HepG2 (cell line): ENCODE results near the gene ORMDL3. TPM values are rescaled to one million over a fixed set of nuclear protein-coding genes. Genes with fewer than 3 reads are reported as not detected.

ENCODE experiments used
- CEBPG ChIP-seq: IDR thresholded peaks from 2 replicates; pipeline ENCODE4 v1.6.1; 2016
- FOXP1 ChIP-seq, 2 experiments: fragments of 450-650 bp in 1 of 2; IDR thresholded peaks; 2 replicates each; pipeline ENCODE4 v1.6.1; 2017 to 2018; ENCODE audit warnings: antibody characterized with exemption in 1 of 2
- GPBP1L1 ChIP-seq: sonication (generic); formaldehyde crosslinking; IDR thresholded peaks from 2 replicates; pipeline ENCODE4 v1.5.0; 2020; ENCODE audit warnings: mild to moderate bottlenecking, missing genetic modification reagents
- HMG20A ChIP-seq: IDR thresholded peaks from 2 replicates; pipeline ENCODE4 v1.6.1; 2016; ENCODE audit warnings: borderline replicate concordance
- IKZF4 ChIP-seq: sonication (generic); formaldehyde crosslinking; IDR thresholded peaks from 2 replicates; pipeline ENCODE4 v1.5.1; 2020; ENCODE audit warnings: borderline replicate concordance, mild to moderate bottlenecking, low read depth, missing genetic modification reagents; ENCODE audit errors: not compliant biosample characterization
- MIER2 ChIP-seq: IDR thresholded peaks from 2 replicates; pipeline ENCODE4 v1.6.1; 2016; ENCODE audit warnings: missing biosample characterization, missing genetic modification reagents
- NCOR1 ChIP-seq: fragments of 200-600 bp; sonication (generic); IDR thresholded peaks from 2 replicates; pipeline ENCODE4 v1.7.0; 2017; ENCODE audit warnings: antibody characterized with exemption, low read length, borderline replicate concordance
- NR2F1 ChIP-seq, 2 experiments: fragments of 450-650 bp in 1 of 2; formaldehyde crosslinking in 1 of 2; IDR thresholded peaks; 2 replicates each; pipeline versions ENCODE4 v1.5.0 to v1.6.1; 2016 to 2020; ENCODE audit warnings: mild to moderate bottlenecking in 1 of 2, missing compliant biosample characterization in 1 of 2, missing genetic modification reagents in 1 of 2, moderate library complexity in 1 of 2
- SALL2 ChIP-seq: sonication (generic); formaldehyde crosslinking; IDR thresholded peaks from 2 replicates; pipeline ENCODE4 v1.8.1; 2023; ENCODE audit warnings: mild to moderate bottlenecking, missing genetic modification reagents, inconsistent platforms
- SRY ChIP-seq: sonication (generic); formaldehyde crosslinking; IDR thresholded peaks from 2 replicates; pipeline ENCODE4 v1.8.0; 2022; ENCODE audit warnings: mild to moderate bottlenecking, missing genetic modification reagents
- THAP9 ChIP-seq: sonication (generic); formaldehyde crosslinking; IDR thresholded peaks from 2 replicates; pipeline ENCODE4; 2020; ENCODE audit warnings: missing genetic modification reagents, mild to moderate bottlenecking, borderline replicate concordance
- ZFP37 ChIP-seq: sonication (generic); formaldehyde crosslinking; IDR thresholded peaks from 2 replicates; pipeline ENCODE4 v1.4.0; 2020; ENCODE audit warnings: missing genetic modification reagents, borderline replicate concordance
- ZMAT5 ChIP-seq: sonication (generic); formaldehyde crosslinking; IDR thresholded peaks from 2 replicates; pipeline ENCODE4 v1.5.0; 2020; ENCODE audit warnings: mild to moderate bottlenecking, low read depth, missing genetic modification reagents, borderline replicate concordance
- ZNF138 ChIP-seq: sonication (generic); formaldehyde crosslinking; IDR thresholded peaks from 2 replicates; pipeline ENCODE4 v1.5.0; 2020; ENCODE audit warnings: mild to moderate bottlenecking, low read depth, missing genetic modification reagents
- ZNF256 ChIP-seq: sonication (generic); formaldehyde crosslinking; conservative IDR thresholded peaks from 2 replicates; pipeline ENCODE4 v1.4.0; 2020; ENCODE audit warnings: missing genetic modification reagents
- ZNF33A ChIP-seq: sonication (generic); formaldehyde crosslinking; IDR thresholded peaks from 2 replicates; pipeline ENCODE4 v1.5.1; 2020; ENCODE audit warnings: missing genetic modification reagents, mild to moderate bottlenecking, moderate library complexity, borderline replicate concordance
- ZNF558 ChIP-seq: sonication (generic); formaldehyde crosslinking; IDR thresholded peaks from 2 replicates; pipeline ENCODE4 v1.9.0; 2022; ENCODE audit warnings: mild to moderate bottlenecking, missing genetic modification reagents, borderline replicate concordance
- polyA plus RNA-seq, 8 experiments: library from polyadenylated mRNA; depleted of rRNA in 3 of 8; stranded (reverse) in 7 of 8; unstranded in 1 of 8; fragments of >200 nt; fragmentation: Illumina TruSeq in 4 of 8; extraction: Trizol in 4 of 8; gene quantifications; 2 replicates each; pipeline versions ENCODE4 v1.2.1 to v1.2.3, GENCODE V29; 2011 to 2016; ENCODE audit warnings: low read depth in 4 of 8, missing spikeins in 1 of 8, mixed read lengths in 1 of 8; ENCODE audit not compliant: insufficient read depth in 1 of 8
- total RNA-seq, 5 experiments: library from RNA; depleted of rRNA; stranded (reverse); fragments of >200 nt; fragmentation: Illumina TruSeq; extraction: Trizol; gene quantifications; 2 replicates each; pipeline ENCODE4 v1.2.3, GENCODE V29; 2016; ENCODE audit warnings: low read depth in 1 of 5
- TF ChIP-seq, protein P1 (sequence below): sonication (generic); formaldehyde crosslinking; conservative IDR thresholded peaks from 2 replicates; pipeline ENCODE4 v1.4.0; 2020; ENCODE audit warnings: missing genetic modification reagents
- TF ChIP-seq, protein P2 (sequence below): sonication (generic); formaldehyde crosslinking; IDR thresholded peaks from 2 replicates; pipeline ENCODE4 v1.4.0; 2020; ENCODE audit warnings: missing genetic modification reagents

ORMDL3 gene
- total and polyA plus RNA-seq, 2 of the 13 experiments (the other 11 are each of a cell fraction or from before 2014, with no cell fraction given): 181 to 384 TPM

DNA sequence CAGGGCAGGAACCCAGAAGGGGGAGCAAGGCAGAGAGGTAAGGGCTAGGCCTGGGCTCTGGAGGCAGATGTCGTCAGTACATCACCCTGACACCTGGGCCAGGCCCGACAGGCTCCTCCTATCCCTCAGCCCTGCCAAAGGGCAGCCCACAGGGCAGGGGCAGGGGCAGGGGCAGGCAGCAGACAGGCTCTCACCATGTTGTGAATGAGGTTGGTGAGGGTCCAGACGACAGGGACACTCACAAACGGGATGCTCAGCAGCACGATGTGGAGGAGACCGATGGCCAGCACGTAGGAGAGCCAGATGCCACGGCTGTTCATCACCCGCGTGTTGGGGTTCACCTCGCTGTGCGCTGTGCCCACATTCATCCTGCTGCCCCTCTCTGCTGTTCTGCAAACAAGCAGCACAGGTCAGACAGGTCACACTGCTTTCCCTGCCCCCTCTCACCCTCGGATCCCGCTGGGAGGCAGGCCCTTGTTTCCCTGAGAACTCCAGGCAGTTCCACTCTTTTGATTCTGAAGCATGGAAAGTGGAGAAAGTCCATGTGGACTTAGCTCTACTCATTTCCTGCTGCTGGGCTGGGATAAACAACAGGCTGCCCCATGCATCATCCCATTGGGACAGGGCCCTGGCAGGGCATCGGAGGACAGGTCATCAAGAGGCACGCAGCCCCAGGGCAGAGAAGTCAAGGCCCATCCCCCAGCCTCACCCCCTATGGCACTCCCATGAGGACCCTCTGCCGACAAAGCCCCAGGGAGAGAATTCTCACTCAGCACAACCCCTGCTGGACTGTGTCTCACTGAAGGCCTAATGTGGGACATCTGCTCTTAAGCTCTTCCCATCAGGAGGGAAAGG lies 3.3 kb downstream of the ORMDL3 start (continued):
- peak; percentile 57; the same call in 1 of the 2 replicates for TF ChIP-seq THAP9 (CRISPR knock-in tag)
- TF ChIP-seq HMG20A: peak; percentile 97
- TF ChIP-seq ZNF33A (CRISPR knock-in tag): no peak
- TF ChIP-seq ZFP37 (CRISPR knock-in tag): peak; percentile 91; the same call in 1 of the 2 replicates
- TF ChIP-seq GPBP1L1 (CRISPR knock-in tag): no peak
- no peak for TF ChIP-seq ZMAT5 (CRISPR knock-in tag)
- TF ChIP-seq, protein P1, sequence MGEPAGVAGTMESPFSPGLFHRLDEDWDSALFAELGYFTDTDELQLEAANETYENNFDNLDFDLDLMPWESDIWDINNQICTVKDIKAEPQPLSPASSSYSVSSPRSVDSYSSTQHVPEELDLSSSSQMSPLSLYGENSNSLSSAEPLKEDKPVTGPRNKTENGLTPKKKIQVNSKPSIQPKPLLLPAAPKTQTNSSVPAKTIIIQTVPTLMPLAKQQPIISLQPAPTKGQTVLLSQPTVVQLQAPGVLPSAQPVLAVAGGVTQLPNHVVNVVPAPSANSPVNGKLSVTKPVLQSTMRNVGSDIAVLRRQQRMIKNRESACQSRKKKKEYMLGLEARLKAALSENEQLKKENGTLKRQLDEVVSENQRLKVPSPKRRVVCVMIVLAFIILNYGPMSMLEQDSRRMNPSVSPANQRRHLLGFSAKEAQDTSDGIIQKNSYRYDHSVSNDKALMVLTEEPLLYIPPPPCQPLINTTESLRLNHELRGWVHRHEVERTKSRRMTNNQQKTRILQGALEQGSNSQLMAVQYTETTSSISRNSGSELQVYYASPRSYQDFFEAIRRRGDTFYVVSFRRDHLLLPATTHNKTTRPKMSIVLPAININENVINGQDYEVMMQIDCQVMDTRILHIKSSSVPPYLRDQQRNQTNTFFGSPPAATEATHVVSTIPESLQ (CRISPR knock-in tag): peak; percentile 95
- 0 out of 2 replicates have a peak, but pooled peaks have one; percentile 73 for TF ChIP-seq ZNF256 (CRISPR knock-in tag)
- TF ChIP-seq ZNF558 (CRISPR knock-in tag): peak; percentile 83; the same call in 1 of the 2 replicates
- peak; percentile 98 to 100 for TF ChIP-seq NR2F1 (CRISPR knock-in tag; IDR thresholded peaks at IDR 0.05)
- peak; percentile 17 for TF ChIP-seq SRY
- peak; percentile 81 for TF ChIP-seq MIER2 (CRISPR knock-in tag)
- peak; percentile 59; the same call in 1 of the 2 replicates for TF ChIP-seq SALL2 (CRISPR knock-in tag)
- TF ChIP-seq IKZF4 (CRISPR knock-in tag): peak; percentile 95
- TF ChIP-seq NCOR1: peak; percentile 85
- TF ChIP-seq CEBPG (CRISPR knock-in tag): peak; percentile 82
- peak; percentile 85 for TF ChIP-seq FOXP1 (IDR thresholded peaks at IDR 0.05)
- peak; percentile 96 for TF ChIP-seq FOXP1 (CRISPR knock-in tag; IDR thresholded peaks at IDR 0.05)
- peak; percentile 62; the same call in 1 of the 2 replicates for TF ChIP-seq ZNF138 (CRISPR knock-in tag)
- TF ChIP-seq, protein P2, sequence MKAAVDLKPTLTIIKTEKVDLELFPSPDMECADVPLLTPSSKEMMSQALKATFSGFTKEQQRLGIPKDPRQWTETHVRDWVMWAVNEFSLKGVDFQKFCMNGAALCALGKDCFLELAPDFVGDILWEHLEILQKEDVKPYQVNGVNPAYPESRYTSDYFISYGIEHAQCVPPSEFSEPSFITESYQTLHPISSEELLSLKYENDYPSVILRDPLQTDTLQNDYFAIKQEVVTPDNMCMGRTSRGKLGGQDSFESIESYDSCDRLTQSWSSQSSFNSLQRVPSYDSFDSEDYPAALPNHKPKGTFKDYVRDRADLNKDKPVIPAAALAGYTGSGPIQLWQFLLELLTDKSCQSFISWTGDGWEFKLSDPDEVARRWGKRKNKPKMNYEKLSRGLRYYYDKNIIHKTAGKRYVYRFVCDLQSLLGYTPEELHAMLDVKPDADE (CRISPR knock-in tag): peak; percentile 81; the same call in 1 of the 2 replicates
